Upper lobe of left lung (tissue), 6 donors: Measurements from ENCODE around the gene STKLD1. TPM values are rescaled to one million over a fixed set of nuclear protein-coding genes. Genes with fewer than 3 reads are reported as not detected.
A peak's percentile ranks its signal among the peaks of the same experiment; 100 is the strongest.

ENCODE experiments used
- ATAC-seq, 2 donors: fragments of 200-7000 bp; cut with Tn5 transposase; one replicate each; pipeline ENCODE4 v1.9.1; 2022; ENCODE audit warnings: mild to moderate bottlenecking in 2 of 2, moderate library complexity in 2 of 2; ENCODE audit not compliant: low FRiP score in 2 of 2
- DNase-seq, 2 donors: peaks; one replicate each; pipeline ENCODE4 v3.0.0-alpha.2; 2019 to 2020
- H3K27ac ChIP-seq, 4 donors: fragments of 200-600 bp; sonication (generic); one replicate each; pipeline ENCODE4 v1.5.1; 2016 to 2019
- H3K27me3 ChIP-seq, 4 donors: fragments of 200-600 bp; sonication (generic); one replicate each; pipeline ENCODE4 v1.5.1; 2017 to 2019
- H3K36me3 ChIP-seq, 4 donors: fragments of 200-600 bp; sonication (generic); one replicate each; pipeline ENCODE4 v1.5.1; 2016 to 2019
- H3K4me1 ChIP-seq, 4 donors: fragments of 200-600 bp; sonication (generic); one replicate each; pipeline ENCODE4 v1.5.1; 2018 to 2019
- H3K4me3 ChIP-seq, 4 donors: fragments of 200-600 bp; sonication (generic); one replicate each; pipeline ENCODE4 v1.5.1; 2017 to 2019; ENCODE audit warnings: mild to moderate bottlenecking in 2 of 4, moderate library complexity in 1 of 4
- H3K9me3 ChIP-seq, 4 donors: fragments of 200-600 bp; sonication (generic); one replicate each; pipeline ENCODE4 v1.5.1; 2018 to 2019
- EP300 ChIP-seq, 4 donors: sonication (generic); formaldehyde crosslinking; IDR thresholded peaks; one replicate each; pipeline ENCODE4 v1.5.1; 2017; ENCODE audit warnings: antibody characterized with exemption in 4 of 4, control low read depth in 2 of 4
- POLR2A ChIP-seq, 4 donors: fragments of 450-650 bp; IDR thresholded peaks; one replicate each; pipeline ENCODE4 v1.5.1; 2016 to 2017; ENCODE audit warnings: antibody characterized with exemption in 4 of 4, mild to moderate bottlenecking in 2 of 4
- POLR2AphosphoS5 ChIP-seq, 2 donors: sonication (generic); formaldehyde crosslinking; IDR thresholded peaks; one replicate each; pipeline ENCODE4 v1.5.1; 2017; ENCODE audit warnings: antibody characterized with exemption in 2 of 2
- WGBS, 2 donors: methylation state at CpG; one replicate each; pipeline ENCODE4 v1.1.5; 2017 to 2018; 5-methylcytosine and 5-hydroxymethylcytosine counted together
- total RNA-seq, 6 donors: library from RNA; depleted of rRNA in 4 of 6; stranded (reverse); fragments of >200 nt in 4 of 6; gene quantifications; one replicate each; pipeline versions ENCODE4 v1.1.0 to v1.2.1, GENCODE V29; 2016 to 2021
- TF ChIP-seq, protein P1 (sequence below), 6 experiments: fragments of 450-650 bp in 4 of 6; fragments of 200-600 bp in 2 of 6; sonication (generic) in 2 of 6; IDR thresholded peaks; one replicate each; pipeline ENCODE4 v1.5.1; 2016 to 2019; ENCODE audit warnings: antibody characterized with exemption in 6 of 6
- donor health status: DM: no; HTN: no; CAD: no; lungs with moderate emphysema.
- donor health status: DM: no; HTN: yes; CAD: no; lungs with severe emphysema.

Gene STKLD1
- total RNA-seq, 6 donors from 2014 or later = 0.59 to 3.1 (median 1.6) TPM; not detected in 2

GRCh38 chr9:133349965-133350616 is 26.1 kb upstream of the STKLD1 start:
- Histone ChIP-seq H3K36me3 (peaks cover 31 to 58% (median 46%) of the 10 kb centered on the region in 4 donors), H3K4me1 (peaks cover 29 to 46% (median 31%) of the 10 kb centered on the region in 4 donors), H3K4me3 (peak overlapping the region in 1 of 4 donors; percentile 72), H3K27me3 (no peaks in the 10 kb centered on the region), H3K27ac (no peak overlapping the region), H3K9me3 (no peaks in the 10 kb centered on the region)
- DNase-seq (no peak), ATAC-seq (no peak)
- WGBS, 2 donors = 80 to 81% methylated on average over 15 of the region's 15 CpGs
- TF ChIP-seq, protein P1, sequence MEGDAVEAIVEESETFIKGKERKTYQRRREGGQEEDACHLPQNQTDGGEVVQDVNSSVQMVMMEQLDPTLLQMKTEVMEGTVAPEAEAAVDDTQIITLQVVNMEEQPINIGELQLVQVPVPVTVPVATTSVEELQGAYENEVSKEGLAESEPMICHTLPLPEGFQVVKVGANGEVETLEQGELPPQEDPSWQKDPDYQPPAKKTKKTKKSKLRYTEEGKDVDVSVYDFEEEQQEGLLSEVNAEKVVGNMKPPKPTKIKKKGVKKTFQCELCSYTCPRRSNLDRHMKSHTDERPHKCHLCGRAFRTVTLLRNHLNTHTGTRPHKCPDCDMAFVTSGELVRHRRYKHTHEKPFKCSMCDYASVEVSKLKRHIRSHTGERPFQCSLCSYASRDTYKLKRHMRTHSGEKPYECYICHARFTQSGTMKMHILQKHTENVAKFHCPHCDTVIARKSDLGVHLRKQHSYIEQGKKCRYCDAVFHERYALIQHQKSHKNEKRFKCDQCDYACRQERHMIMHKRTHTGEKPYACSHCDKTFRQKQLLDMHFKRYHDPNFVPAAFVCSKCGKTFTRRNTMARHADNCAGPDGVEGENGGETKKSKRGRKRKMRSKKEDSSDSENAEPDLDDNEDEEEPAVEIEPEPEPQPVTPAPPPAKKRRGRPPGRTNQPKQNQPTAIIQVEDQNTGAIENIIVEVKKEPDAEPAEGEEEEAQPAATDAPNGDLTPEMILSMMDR (IDR thresholded peaks at IDR 0.05) = no peak
- TF ChIP-seq EP300 (IDR thresholded peaks at IDR 0.05) (no peak), POLR2AphosphoS5 (IDR thresholded peaks at IDR 0.05) (no peak), POLR2A (IDR thresholded peaks at IDR 0.05) (no peak)

DNA sequence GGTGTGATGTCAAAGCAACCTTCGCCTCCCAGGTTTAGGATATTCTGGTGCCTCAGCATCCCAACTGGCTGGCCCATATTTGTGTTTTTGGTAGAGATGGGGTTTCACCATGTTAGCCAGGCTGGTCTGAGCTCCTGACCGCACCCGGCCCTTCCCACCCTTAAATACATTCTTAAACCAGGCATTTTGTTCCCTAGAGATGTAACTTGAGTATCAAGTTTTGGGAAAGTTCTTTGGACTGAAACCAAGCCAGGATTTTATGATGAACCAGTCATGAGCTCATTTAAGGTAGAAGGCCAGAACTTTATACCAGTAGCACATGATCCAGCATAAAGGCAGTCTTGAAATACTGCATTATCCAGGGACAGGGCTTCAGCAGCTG is 24.6 kb upstream of the STKLD1 start:
- Histone ChIP-seq H3K4me3 (no peak overlapping the region), H3K4me1 (peaks cover 30 to 49% (median 33%) of the 10 kb centered on the region in 4 donors), H3K36me3 (peaks cover 31 to 50% (median 39%) of the 10 kb centered on the region in 4 donors), H3K27ac (no peak overlapping the region), H3K9me3 (no peaks in the 10 kb centered on the region), H3K27me3 (no peaks in the 10 kb centered on the region)
- DNase-seq (no peak), ATAC-seq (no peak)
- WGBS, 2 donors = 96% methylated on average over 3 of the region's 3 CpGs
- TF ChIP-seq POLR2A (IDR thresholded peaks at IDR 0.05) (no peak), POLR2AphosphoS5 (IDR thresholded peaks at IDR 0.05) (no peak), EP300 (IDR thresholded peaks at IDR 0.05) (no peak)
- TF ChIP-seq, protein P1 (IDR thresholded peaks at IDR 0.05) = no peak

- TF ChIP-seq POLR2A (IDR thresholded peaks at IDR 0.05) (peak in 1 of 4 donors; percentile 10), POLR2AphosphoS5 (IDR thresholded peaks at IDR 0.05) (no peak)
- TF ChIP-seq, protein P1 (IDR thresholded peaks at IDR 0.05) = peak in 4 of 6 experiments; percentile 20 to 50 (median 32)
- no peak for DNase-seq
- 78 to 82% methylated on average over 12 to 14 of the region's 14 CpGs for WGBS, 2 donors
- H3K4me1 ChIP-seq = peaks cover 29 to 48% (median 31%) of the 10 kb centered on the region in 4 donors
- H3K4me3 ChIP-seq = no peak overlapping the region
- no peak for ATAC-seq
- no peak overlapping the region for H3K27ac ChIP-seq
- H3K36me3 ChIP-seq = peaks cover 31 to 50% (median 39%) of the 10 kb centered on the region in 4 donors
- no peaks in the 10 kb centered on the region for H3K27me3 ChIP-seq
- no peaks in the 10 kb centered on the region for H3K9me3 ChIP-seq
Measured at GRCh38 chr9:133351908-133352634, 24.1 kb upstream of the STKLD1 start.

- Histone ChIP-seq H3K36me3 (peaks cover 31 to 50% (median 39%) of the 10 kb centered on the region in 4 donors), H3K4me1 (peaks cover 33 to 50% (median 37%) of the 10 kb centered on the region in 4 donors), H3K27ac (no peak overlapping the region), H3K27me3 (no peaks in the 10 kb centered on the region), H3K4me3 (no peak overlapping the region), H3K9me3 (no peaks in the 10 kb centered on the region)
- WGBS, 2 donors = 75 to 77% methylated on average over 8 of the region's 8 CpGs
- ATAC-seq (no peak), DNase-seq (no peak)
- no peak for TF ChIP-seq POLR2AphosphoS5 (IDR thresholded peaks at IDR 0.05)
Measured at GRCh38 chr9:133352635-133353340, 23.4 kb upstream of the STKLD1 start.

GRCh38 chr9:133353548-133353947 is 22.6 kb upstream of the STKLD1 start:
- no peak overlapping the region for H3K4me3 ChIP-seq
- no peak overlapping the region for H3K27ac ChIP-seq
- ATAC-seq (no peak), DNase-seq (no peak)
- H3K4me1 ChIP-seq = peaks cover 34 to 55% (median 39%) of the 10 kb centered on the region in 4 donors
- H3K36me3 ChIP-seq = peaks cover 31 to 50% (median 39%) of the 10 kb centered on the region in 4 donors
- WGBS, 2 donors = 79 to 92% methylated on average over 5 of the region's 5 CpGs
- no peaks in the 10 kb centered on the region for H3K9me3 ChIP-seq
- no peak for TF ChIP-seq POLR2A (IDR thresholded peaks at IDR 0.05)
- no peaks in the 10 kb centered on the region for H3K27me3 ChIP-seq
